Breast epithelium (tissue), 4 donors: ENCODE measurements around the gene VPS13A. TPM values are rescaled to one million over a fixed set of nuclear protein-coding genes. Genes with fewer than 3 reads are reported as not detected.

Experiments
- DNase-seq, 2 donors: peaks; one replicate each; pipeline ENCODE4 v3.0.0-alpha.2; 2019; ENCODE audit warnings: low spot score in 2 of 2
- H3K27ac ChIP-seq, 2 donors: fragments of 200-600 bp; sonication (generic) in 1 of 2; one replicate each; pipeline ENCODE4 v1.5.1; 2016 to 2019; ENCODE audit warnings: mild to moderate bottlenecking in 1 of 2
- H3K27me3 ChIP-seq, 2 donors: fragments of 200-600 bp; sonication (generic) in 1 of 2; one replicate each; pipeline versions ENCODE4 v1.5.1 to v1.6.0; 2017 to 2019; ENCODE audit warnings: control low read depth in 1 of 2, mild to moderate bottlenecking in 1 of 2
- H3K36me3 ChIP-seq: fragments of 200-600 bp; one replicate; pipeline ENCODE4 v1.5.1; 2019
- H3K4me1 ChIP-seq, 2 donors: fragments of 200-600 bp; sonication (generic); one replicate each; pipeline ENCODE4 v1.5.1; 2016 to 2019; ENCODE audit warnings: control low read depth in 1 of 2
- H3K4me3 ChIP-seq, 3 donors: fragments of 200-600 bp; sonication (generic); 1 replicate in 2 of 3; 2 replicates in 1 of 3; pipeline ENCODE4 v1.5.1; 2016 to 2019; ENCODE audit warnings: mild to moderate bottlenecking in 3 of 3, moderate library complexity in 2 of 3
- H3K9me3 ChIP-seq, 2 donors: fragments of 200-600 bp; sonication (generic) in 1 of 2; one replicate each; pipeline ENCODE4 v1.5.1; 2016 to 2019; ENCODE audit warnings: control low read depth in 1 of 2
- CTCF ChIP-seq, 3 donors: fragments of 450-650 bp; IDR thresholded peaks; one replicate each; pipeline ENCODE4 v1.5.1; 2016 to 2017; ENCODE audit warnings: antibody characterized with exemption in 3 of 3, mild to moderate bottlenecking in 3 of 3, moderate library complexity in 3 of 3
- POLR2A ChIP-seq: fragments of 450-650 bp; IDR thresholded peaks from one replicate; pipeline ENCODE4 v1.6.1; 2016; ENCODE audit warnings: antibody characterized with exemption, mild to moderate bottlenecking, moderate library complexity
- POLR2AphosphoS5 ChIP-seq, 3 donors: sonication (generic); formaldehyde crosslinking; IDR thresholded peaks; one replicate each; pipeline ENCODE4 v1.6.1; 2017; ENCODE audit warnings: antibody characterized with exemption in 3 of 3
- intact Hi-C: fragments of 100-400 bp; cut with DNase I; formaldehyde crosslinking; loops from one replicate; pipeline ENCODE4 v1.15.1; 2023; ENCODE audit warnings: low total_unique reads
- total RNA-seq, 3 donors: library from RNA; depleted of rRNA; stranded (reverse); fragments of >200 nt; gene quantifications; one replicate each; pipeline ENCODE4 v1.1.0, GENCODE V29; 2016

The VPS13A gene
- total RNA-seq, 3 donors from 2014 or later, result 26.7 to 62.2 (median 50.5) TPM

DNA sequence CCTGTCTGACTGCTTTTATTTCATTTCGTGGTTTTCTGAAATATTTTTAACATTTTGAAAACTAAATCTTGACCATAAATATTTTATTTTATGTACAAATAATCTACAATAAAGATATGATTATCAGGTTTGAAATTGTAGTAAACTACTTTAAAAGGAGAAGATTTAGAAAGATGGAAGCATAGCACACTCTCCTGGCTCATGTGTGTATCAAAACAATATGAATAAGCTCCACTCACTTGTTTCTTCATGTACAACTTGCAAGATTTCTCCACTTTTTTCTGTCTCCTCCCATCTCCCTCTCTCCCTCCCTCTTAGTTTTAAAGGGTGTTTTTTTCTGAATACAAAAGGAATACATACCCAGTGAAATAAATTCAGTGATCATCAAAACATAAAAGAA is 15.4 kb upstream of the VPS13A start:
- intact Hi-C loops, result no loop called here

DNA sequence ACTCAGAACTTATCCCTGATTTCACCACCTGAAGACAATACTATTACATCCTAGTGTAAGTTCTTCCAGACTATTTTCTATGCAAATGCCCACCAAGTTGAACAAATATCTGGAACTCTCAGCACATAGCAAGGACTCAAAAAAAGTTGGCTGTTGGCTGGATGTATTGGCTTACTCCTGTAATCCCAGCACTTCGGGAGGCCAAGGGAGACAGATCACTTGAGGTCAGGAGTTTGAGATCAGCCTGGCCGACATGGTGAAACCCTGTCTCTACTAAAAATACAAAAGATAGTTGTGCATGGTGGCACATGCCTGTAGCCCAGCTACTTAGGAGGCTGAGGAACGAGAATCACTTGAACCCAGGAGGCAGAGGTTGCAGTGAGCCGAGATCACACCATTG is 15.0 kb upstream of the VPS13A start:
- H3K27me3 ChIP-seq, result no peaks in the 10 kb centered on the region
- no peaks in the 10 kb centered on the region for H3K4me1 ChIP-seq
- no peaks in the 10 kb centered on the region for H3K9me3 ChIP-seq
- no peak overlapping the region for H3K4me3 ChIP-seq
- H3K36me3 ChIP-seq, result no peaks in the 10 kb centered on the region
- TF ChIP-seq POLR2A, result no peak
- TF ChIP-seq CTCF (IDR thresholded peaks at IDR 0.05), result no peak
- TF ChIP-seq POLR2AphosphoS5 (IDR thresholded peaks at IDR 0.05), result no peak
- no peak for DNase-seq
- intact Hi-C loops, result no loop called here
- no peak overlapping the region for H3K27ac ChIP-seq

More for the DNA sequence above, 15.4 kb upstream of the VPS13A start:
- no peak overlapping the region for H3K4me3 ChIP-seq
- no peak overlapping the region for H3K27ac ChIP-seq
- no peak for DNase-seq
- no peaks in the 10 kb centered on the region for H3K27me3 ChIP-seq
- TF ChIP-seq CTCF (IDR thresholded peaks at IDR 0.05), result no peak
- TF ChIP-seq POLR2AphosphoS5 (IDR thresholded peaks at IDR 0.05), result no peak
- no peak for TF ChIP-seq POLR2A
- H3K9me3 ChIP-seq, result no peaks in the 10 kb centered on the region
- H3K4me1 ChIP-seq, result no peaks in the 10 kb centered on the region
- no peaks in the 10 kb centered on the region for H3K36me3 ChIP-seq

GRCh38 chr9:77163884-77164283 is 13.4 kb upstream of the VPS13A start:
- no peak for TF ChIP-seq CTCF (IDR thresholded peaks at IDR 0.05)
- no peak for TF ChIP-seq POLR2A
- TF ChIP-seq POLR2AphosphoS5 (IDR thresholded peaks at IDR 0.05), result no peak
- no peaks in the 10 kb centered on the region for H3K4me1 ChIP-seq
- H3K27me3 ChIP-seq, result no peaks in the 10 kb centered on the region
- no peak overlapping the region for H3K27ac ChIP-seq
- no peaks in the 10 kb centered on the region for H3K9me3 ChIP-seq
- intact Hi-C loops, result no loop called here
- no peak overlapping the region for H3K4me3 ChIP-seq
- H3K36me3 ChIP-seq, result no peaks in the 10 kb centered on the region
- DNase-seq, result no peak

- DNase-seq, result no peak
- TF ChIP-seq CTCF (IDR thresholded peaks at IDR 0.05) (no peak), POLR2AphosphoS5 (IDR thresholded peaks at IDR 0.05) (no peak), POLR2A (no peak)
- intact Hi-C loops, result no loop called here
- H3K9me3 ChIP-seq, result no peaks in the 10 kb centered on the region
- no peak overlapping the region for H3K4me3 ChIP-seq
- no peaks in the 10 kb centered on the region for H3K27me3 ChIP-seq
- no peaks in the 10 kb centered on the region for H3K4me1 ChIP-seq
- no peaks in the 10 kb centered on the region for H3K36me3 ChIP-seq
- no peak overlapping the region for H3K27ac ChIP-seq
Observed at GRCh38 chr9:77166193-77166592, 11.1 kb upstream of the VPS13A start.

DNA sequence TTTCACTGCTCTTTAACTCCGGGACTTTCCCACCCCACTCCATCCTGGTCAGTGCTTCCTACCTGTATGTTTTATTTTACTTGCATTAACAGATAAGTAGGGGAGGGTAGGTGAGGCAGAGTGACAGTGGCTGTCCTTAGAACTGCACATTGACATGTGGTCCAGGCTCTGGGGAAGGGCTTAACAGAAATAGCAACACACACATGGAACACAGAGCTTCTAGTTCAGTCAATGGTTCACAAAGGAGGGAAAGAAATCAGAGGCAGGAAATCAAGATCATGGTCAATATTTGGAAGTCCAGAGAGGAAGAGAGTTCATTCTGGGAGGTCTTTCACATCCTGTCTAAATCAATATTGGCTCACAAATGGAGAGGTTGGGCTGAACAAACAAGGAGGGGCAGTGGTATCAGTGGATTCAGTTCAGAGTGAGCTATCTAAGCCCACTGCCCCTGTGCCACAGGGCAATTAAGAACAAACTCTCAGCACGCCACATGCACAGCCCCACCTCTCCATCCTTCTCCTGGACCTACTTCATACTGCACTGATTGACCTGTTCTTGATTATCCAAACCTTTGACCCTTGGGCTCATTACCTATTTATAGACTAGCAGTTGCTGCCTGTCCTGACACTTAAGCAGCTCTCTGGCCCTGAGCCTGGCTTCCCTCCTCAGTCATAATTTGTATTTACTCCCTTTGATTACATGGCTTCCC is 6.2 kb upstream of the VPS13A start:
- no peak for TF ChIP-seq CTCF (IDR thresholded peaks at IDR 0.05)
- H3K4me3 ChIP-seq, result no peak overlapping the region
- H3K27ac ChIP-seq, result no peak overlapping the region
- DNase-seq, result no peak
- intact Hi-C loops, result no loop called here
- no peaks in the 10 kb centered on the region for H3K36me3 ChIP-seq
- H3K9me3 ChIP-seq, result no peaks in the 10 kb centered on the region
- no peaks in the 10 kb centered on the region for H3K4me1 ChIP-seq
- H3K27me3 ChIP-seq, result no peaks in the 10 kb centered on the region
